Activated CD4-positive, alpha-beta T cell treated with anti-CD3 and anti-CD28 coated beads, Interleukin-2, Interleukin-6, amounts not matched to agents 100 ng/mL and 50 ng/mL, durations not matched to agents 16 hours and 8 hours (primary cell): ENCODE data around the gene DUT.
A peak's percentile ranks its signal among the peaks of the same experiment; 100 is the strongest.
"Not testable (repeated sequence)": the region's sequence is repeated elsewhere in the genome, so short reads cannot be mapped to it uniquely, and the experiment has no call there.

Experiments
- DNase-seq: peaks from one replicate; pipeline ENCODE4 v3.0.0-alpha.2; 2020

The DUT gene

DNA sequence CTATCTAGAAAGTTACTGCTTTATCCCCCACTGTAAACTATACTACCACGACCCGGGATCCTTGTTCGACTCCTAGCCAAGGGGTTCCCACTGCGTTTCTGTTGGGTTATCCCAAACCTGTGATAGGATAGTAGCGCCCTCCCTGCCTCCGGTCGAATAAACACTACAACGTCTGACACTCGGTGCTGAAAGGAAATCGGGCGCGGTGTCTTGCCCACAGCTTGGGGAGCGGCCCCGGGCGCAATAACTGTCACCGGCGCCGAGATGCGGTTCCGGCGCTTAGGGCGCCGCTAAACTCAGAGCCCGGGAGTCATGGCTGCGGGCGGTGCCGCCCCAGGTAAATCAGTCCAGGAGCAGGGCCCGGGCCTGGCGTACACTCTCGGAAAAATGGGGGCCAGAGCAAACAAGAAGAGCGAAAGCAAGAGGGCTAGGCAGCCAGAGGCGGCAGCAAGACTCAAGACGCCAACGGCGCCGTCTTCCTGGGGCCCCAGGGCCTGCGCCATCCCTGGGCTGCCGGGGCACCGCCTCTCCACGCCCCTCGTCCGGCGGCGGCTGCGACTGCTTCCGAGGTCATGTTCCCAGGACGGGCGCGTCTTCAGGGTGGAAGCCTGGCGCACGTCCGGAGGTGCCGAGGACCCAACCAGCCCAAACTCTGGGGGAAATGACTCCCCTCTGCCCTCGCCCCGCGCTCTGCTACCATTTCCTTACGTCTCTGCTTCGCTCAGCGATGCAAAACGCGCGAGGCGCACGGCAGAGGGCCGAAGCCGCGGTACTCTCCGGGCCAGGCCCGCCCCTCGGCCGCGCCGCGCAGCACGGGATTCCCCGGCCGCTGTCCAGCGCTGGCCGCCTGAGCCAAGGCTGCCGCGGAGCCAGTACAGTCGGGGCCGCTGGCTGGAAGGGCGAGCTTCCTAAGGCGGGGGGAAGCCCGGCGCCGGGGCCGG lies at the start of gene DUT:
TSS of gene DUT (plus strand) at position 575 of the 941 bp plus-strand sequence. CDS start at position 662, 87 bp downstream.
- peak; percentile 89 for DNase-seq

DNA sequence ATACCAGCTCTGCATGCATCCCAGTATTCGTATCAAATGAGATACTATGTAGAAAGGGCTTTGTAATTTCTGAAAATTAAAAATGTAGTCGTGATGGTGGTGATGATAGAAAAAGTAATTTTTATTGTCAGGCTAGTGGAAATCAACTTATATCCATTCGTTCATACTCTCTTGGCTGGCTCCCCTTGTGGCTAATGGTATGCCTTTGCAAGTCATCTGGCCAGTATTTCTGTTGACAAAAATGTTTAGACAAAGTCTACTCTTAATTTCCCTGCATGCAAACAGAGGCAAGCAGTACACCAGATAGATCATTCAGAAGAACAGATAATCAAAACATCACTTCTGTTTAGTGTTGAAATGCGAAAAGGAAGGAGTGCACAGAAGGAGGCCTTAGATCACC lies 49.6 kb upstream of the DUT start:
- no peak for DNase-seq

DNA sequence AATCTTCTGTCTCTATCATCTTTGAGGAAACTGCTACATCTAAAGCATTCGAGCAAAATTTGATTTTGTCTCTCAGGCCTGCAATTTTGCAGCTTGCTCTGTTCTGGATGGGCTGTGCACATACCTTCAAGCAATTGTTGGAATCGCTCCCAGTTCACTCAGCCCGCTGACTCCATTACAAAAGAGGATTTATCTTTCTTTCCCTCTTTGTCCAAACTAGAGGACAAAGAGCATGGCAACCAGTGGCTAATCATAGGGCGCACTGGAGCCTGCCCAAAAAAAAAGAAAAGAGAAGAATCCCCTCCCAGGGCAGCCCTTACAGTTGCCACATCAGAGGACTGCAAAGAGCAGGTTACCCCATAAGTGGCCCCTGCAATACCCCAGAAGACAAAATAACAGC lies 49.0 kb upstream of the DUT start:
- DNase-seq = no peak

GRCh38 chr15:48283396-48284145 lies 47.7 kb upstream of the DUT start:
- no peak for DNase-seq

DNA sequence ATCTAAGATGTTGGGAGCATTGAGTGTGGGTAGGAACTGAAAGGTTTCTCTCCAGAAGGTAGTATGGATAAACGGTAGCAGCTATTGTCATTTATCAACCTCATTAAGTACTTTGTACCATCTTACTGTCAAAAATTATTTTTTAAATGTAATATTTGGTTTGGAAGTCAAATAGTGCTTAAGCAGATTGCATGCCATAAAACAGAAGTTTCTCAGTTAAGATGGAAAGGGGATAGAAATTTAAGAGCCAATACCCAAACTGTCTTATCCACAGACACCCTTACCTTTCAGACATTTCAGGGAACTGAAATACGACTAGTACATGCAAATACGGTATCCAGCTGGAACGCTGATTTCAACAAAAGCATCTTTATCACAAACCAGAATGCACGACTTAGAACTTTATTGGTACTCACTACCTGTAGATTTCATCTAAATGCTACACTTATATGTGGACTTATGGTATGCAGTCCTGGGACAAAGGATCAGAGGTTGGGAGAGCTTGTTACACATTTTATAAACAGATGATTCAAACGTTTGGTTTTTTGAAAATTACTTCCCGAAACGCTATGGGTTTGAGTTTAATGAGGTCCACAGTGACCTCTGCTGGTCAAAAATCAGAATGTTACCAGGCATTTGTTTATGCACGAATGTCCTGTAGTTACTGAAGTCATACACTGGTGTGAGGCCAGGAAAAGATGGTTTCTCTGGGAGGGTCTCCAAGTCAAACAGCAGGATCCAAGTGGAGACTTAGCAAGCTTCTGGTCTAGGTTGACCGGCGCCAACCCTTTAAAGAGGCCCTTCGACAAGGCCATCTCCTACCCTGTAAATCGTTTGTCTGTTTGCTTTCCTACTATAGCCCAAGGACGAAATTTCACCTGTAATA lies 45.7 kb upstream of the DUT start:
- peak; percentile 68 for DNase-seq

DNA sequence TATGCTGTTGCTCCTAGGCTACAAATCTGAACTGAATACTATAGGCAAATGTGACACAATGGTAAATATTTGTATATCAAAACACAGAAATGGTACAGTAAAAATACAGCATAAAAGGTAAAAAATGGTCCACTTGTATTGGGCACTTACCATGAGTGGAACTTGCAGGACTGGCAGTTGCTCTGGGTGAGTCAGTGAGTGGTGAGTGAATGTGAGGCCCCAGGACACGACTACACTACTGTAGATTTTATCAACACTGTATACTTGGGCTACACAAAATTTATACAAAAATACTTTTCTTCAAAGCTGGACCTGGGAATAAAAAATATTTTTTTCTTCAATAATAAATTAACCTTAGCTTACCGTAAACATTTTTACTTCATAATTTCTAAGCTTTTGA lies 41.6 kb upstream of the DUT start:
- no peak for DNase-seq

DNA sequence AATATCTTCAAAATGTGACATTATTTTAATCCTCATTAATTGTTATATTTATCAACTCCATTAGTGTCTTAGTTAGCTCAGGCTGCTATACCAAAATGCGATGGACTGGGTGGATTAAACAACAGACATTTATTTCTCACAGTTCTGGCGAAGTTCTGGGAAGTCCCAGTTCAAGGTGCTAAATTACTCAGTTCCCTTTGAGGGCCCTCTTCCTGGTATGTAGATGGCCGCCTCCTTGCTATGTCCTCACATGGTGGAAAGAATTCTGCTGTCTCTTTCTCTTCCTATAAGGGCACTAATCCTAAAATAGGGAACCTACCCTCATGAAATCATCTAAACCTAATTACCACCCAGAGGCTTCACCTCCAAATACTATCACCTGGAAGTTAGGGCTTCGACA lies 38.8 kb upstream of the DUT start:
- DNase-seq = peak; percentile 14

- DNase-seq = no peak
These were observed 33.6 kb upstream of the DUT start for GRCh38 chr15:48297668-48298067.

DNA sequence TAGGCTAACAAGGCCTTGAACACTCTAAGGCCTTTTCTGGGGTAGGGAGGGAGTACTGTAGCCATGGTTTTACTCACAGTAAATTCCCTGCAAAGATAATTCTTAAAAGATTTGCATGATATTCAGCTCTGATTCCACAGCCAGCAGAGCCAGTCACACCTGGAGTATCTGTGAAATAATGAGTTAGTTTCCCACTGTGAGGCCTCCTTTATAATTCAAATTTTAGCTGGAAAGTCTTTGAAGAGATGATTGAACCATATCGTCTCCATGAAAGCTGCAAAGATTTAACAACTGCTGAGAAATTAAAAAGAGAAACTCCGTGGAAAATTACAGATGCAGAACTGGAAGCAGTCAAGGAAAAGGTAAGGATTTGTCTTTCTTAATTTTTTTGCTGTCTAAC lies 32.3 kb upstream of the DUT start:
- DNase-seq = no peak

DNA sequence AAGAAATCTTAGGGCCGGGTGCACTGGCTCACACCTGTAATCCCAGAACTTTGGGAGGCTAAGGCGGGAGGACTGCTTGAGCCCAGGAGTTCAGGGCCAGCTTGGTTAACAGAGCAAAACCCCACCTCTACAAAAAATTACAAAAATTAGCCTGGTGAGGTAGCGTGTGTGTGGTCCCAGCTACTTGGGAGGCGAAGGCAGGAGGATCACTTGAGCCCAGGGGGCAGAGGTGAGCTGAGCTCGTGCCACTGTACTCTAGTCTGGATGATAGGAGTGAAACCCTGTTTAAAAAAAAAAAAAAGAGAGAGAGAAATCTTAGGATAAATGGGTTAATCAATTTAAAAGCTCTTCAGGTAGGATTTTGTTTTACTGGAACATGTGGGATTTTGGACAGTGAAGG lies 31.2 kb upstream of the DUT start:
- DNase-seq = no peak

DNA sequence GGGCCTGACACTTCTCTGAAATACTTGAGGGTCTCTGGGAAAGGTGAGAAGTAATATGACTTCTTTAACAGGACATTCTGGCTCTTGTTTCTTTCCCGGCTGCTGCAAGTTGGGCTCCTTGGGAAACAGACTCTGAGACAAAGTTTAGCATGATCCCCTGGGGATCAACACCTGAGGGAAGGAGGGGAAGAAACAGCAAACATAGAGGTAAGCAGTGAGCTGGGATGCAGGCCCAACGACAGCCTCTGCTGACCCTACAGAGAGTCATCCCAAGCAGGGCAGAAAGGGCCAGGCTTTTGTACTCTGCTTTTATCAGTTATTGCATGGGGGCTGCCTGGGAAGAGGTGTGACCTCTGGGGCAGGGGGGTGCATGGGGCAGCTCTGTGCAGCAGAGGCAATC lies 26.8 kb upstream of the DUT start:
- no peak for DNase-seq

- DNase-seq = no peak
These were observed 24.6 kb upstream of the DUT start for GRCh38 chr15:48306639-48307038.

DNA sequence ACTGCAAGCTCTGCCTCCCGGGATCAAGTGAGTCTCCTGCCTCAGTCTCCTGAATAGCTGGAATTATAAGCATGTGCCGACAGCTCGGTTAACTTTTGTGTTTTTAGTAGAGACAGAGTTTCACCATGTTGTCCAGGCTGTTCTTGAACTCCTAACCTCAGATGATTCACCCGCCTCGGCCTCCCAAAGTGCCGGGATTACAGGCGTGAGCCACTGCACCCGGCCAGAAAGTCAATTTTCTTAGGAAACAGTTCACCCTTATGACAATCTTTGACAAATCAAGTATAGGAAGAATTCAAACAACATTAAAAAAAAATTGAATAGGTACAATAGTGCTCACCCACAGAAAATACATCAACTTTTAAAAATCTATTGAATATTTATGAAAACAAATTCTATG lies 23.6 kb upstream of the DUT start:
- DNase-seq = no peak

- DNase-seq = no peak
These were observed 21.5 kb upstream of the DUT start for GRCh38 chr15:48309740-48310139.

GRCh38 chr15:48313216-48313615 lies 18.0 kb upstream of the DUT start:
- no peak for DNase-seq

DNA sequence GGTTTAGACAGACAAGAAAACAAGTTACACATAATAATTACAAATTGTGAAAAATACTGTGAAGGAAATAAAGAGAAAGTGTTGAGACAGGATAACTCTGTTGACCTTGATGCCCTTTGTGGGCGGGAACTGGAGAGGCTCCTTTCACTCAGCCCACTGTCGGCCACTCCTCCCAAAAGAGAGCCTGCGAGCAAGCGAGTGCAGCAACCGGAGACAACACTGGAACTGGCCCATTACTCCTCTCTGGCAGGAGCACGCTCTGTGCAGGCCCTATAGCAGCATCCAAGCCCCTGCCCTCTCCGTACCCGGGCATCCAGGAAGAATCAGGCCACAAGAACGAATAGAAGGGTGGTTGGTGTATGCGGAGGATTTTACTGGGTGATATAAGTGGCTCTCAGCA lies 16.2 kb upstream of the DUT start:
- no peak for DNase-seq

DNA sequence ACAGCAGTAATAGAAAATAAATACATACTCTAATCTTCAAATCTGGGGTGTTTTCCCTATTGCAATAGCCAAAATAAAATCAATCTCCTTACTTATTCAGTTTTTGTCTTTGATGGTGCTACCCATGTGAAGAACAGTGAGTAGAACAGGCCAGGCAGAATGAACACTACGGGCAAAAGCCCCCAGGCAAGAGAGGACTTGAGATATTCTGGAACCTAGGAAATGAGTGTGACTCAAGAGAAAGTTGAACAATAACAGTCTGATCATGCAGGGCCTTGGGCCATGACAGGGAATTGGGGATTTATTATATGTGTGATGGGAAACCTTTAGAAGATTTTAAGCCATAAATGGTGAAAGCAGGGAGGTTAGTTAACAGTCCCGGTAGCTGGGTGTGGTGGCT lies 14.0 kb upstream of the DUT start:
- no peak for DNase-seq

DNA sequence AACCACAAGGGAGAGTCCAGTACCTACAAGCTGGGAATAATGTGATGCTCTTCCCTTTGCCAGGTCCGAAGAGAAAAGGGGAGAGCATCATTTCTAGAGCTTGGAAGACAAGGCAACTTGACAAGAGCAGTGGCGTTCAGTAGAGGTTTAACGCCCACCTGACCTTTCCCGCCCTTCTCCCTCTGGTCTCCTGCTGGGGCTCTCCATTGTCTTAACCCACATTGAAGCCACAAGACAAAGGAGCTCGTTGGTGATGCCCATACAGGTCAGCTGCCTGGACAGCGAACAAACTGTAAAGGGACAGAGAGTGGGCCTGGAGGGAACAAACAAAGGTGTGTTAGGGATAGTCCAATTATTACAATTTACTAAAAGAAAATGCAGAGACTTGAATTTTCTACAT lies 13.1 kb upstream of the DUT start:
- DNase-seq = no peak

DNA sequence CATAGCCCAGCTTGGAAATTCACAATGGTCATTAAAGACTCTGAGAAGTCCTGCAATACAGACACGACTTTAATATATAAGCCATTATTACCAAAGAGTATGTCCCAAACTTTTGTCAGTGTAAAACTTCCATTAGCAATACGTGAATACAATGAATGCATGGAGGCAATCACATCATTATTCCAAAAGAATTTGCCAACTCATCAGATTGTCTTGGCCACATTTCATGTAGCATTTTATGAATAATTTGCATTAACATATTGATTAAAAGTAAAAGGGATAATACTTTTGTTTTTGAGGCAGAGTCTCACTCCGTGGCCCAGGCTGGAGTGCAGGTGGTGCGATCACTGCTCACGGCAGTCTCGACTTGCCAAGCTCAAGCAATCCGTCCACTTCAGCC lies 7.9 kb upstream of the DUT start:
- no peak for DNase-seq

- no peak for DNase-seq
These were observed 6.3 kb upstream of the DUT start for GRCh38 chr15:48324949-48325348.

- DNase-seq = no peak
These were observed 5.8 kb upstream of the DUT start for GRCh38 chr15:48325400-48325799.

GRCh38 chr15:48326180-48326579 lies 5.0 kb upstream of the DUT start:
- not testable (repeated sequence) for DNase-seq

DNA sequence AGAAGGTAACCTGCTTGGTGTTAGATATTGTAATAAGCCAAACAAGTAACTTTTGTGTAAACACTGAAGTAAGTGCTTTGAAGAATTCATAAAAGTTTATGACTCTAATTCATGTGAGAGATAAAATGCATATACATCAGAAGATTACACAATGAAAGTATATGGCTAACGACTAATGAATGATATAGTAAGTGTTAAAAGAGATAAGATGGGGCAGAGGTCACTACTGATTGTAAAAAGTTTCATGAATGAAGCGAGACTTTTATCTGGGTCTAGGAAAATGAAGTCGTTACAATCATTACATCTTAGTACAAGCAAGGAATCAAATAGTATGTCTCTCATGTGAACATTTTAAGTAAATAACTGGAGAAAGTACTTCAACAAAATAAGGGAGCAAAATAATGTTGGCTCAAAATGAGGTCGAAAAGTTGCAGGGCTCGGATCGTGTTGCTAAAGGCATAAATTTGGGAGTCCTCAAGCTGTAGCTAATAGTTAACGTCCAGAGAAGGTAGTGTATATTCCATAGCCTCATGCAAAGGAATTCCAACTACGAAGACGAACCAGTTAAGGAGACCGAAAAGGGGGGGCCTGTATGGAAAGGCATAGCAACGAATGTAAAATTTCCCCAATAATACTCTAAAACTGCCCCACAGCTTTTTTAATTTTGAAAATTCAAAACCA lies 984 bp upstream of the DUT start:
- DNase-seq = no peak
